HCT116 (cell line): ENCODE results near the gene DDX47. TPM values are rescaled to one million over a fixed set of nuclear protein-coding genes. Genes with fewer than 3 reads are reported as not detected.

Experiments
- ATAC-seq: fragments of 200-7000 bp; cut with Tn5 transposase; 2 replicates; pipeline ENCODE4 v1.9.1; 2020; ENCODE audit warnings: mild to moderate bottlenecking, moderate library complexity
- BruUV-seq: library from RNA; stranded (reverse); fragments of 400-500 nt; replicated peaks from 2 replicates; lab custom pipeline; 2021; lab: Mats Ljungman, UMichigan
- CTCF ChIA-PET: fragments of 300-600 bp; sonication (Branson Sonifier 250); formaldehyde crosslinking; loops from one replicate; lab custom pipeline; 2021; ENCODE audit warnings: antibody characterized with exemption; lab: Charles Lee
- POLR2A ChIA-PET: fragments of 300-600, 350-600 bp; sonication (Branson Sonifier 250); formaldehyde crosslinking; loops from one replicate; lab custom pipeline; 2021; ENCODE audit warnings: antibody characterized with exemption; lab: Charles Lee
- RAD21 ChIA-PET, 2 experiments: fragments of 300-600 bp; sonication (Branson Sonifier 250); formaldehyde crosslinking; loops; one replicate each; lab custom pipeline; 2023; ENCODE audit warnings: low total read pairs in 2 of 2; ENCODE audit not compliant: uncharacterized antibody in 2 of 2, unreplicated experiment in 2 of 2, low non-redundant PET in 1 of 2; lab: Charles Lee
- DNase-seq: peaks from one replicate; pipeline ENCODE4 v3.0.0-alpha.2; 2010; ENCODE audit warnings: low read depth, low spot score
- H2AFZ ChIP-seq: fragments of 200-600 bp; shearing (Covaris generic), sonication (generic); 2 replicates; pipeline ENCODE4 v1.6.1; 2017; ENCODE audit warnings: low read depth, mixed run types, mixed read lengths, antibody characterized with exemption, low read length; ENCODE audit not compliant: poor library complexity, severe bottlenecking
- H3K27ac ChIP-seq: 2 replicates; pipeline ENCODE4 v1.5.1; 2012; ENCODE audit warnings: low read depth, low read length
- H3K27me3 ChIP-seq: fragments of 200-600 bp; sonication (generic); 2 replicates; pipeline ENCODE4 v1.6.1; 2016; ENCODE audit warnings: mixed run types, low read length, mixed read lengths; ENCODE audit not compliant: insufficient read depth
- H3K36me3 ChIP-seq, 2 experiments: fragments of 200-500 bp in 1 of 2; fragments of 200-600 bp in 1 of 2; sonication (Bioruptor generic) in 1 of 2; sonication (generic) in 1 of 2; 2 replicates each; pipeline versions ENCODE4 v1.5.1 to v1.6.1; 2014 to 2016; ENCODE audit warnings: low read length in 2 of 2, inconsistent platforms in 1 of 2, mixed read lengths in 1 of 2, mixed run types in 1 of 2; ENCODE audit not compliant: insufficient read depth in 2 of 2, control insufficient read depth in 1 of 2
- H3K4me1 ChIP-seq, 2 experiments: fragments of 200-600 bp in 1 of 2; sonication (generic) in 1 of 2; 2 replicates each; pipeline versions ENCODE4 v1.5.1 to v1.6.1; 2012 to 2017; ENCODE audit warnings: low read length in 2 of 2, inconsistent platforms in 1 of 2, mild to moderate bottlenecking in 1 of 2, mixed read lengths in 1 of 2, mixed run types in 1 of 2, moderate library complexity in 1 of 2; ENCODE audit not compliant: insufficient read depth in 2 of 2, control insufficient read depth in 1 of 2
- H3K4me2 ChIP-seq: fragments of 200-600 bp; sonication (generic); 2 replicates; pipeline ENCODE4 v1.6.1; 2017; ENCODE audit warnings: mixed run types, low read length, mixed read lengths
- H3K4me3 ChIP-seq, 2 experiments: fragments of 200-600 bp in 1 of 2; sonication (generic) in 1 of 2; replicated peaks in 1 of 2; 2 replicates each; pipeline ENCODE4 v1.5.1; 2011 to 2016; ENCODE audit warnings: low read length in 2 of 2, control low read depth in 1 of 2, low read depth in 1 of 2, mild to moderate bottlenecking in 1 of 2, mixed read lengths in 1 of 2, mixed run types in 1 of 2
- H3K79me2 ChIP-seq: fragments of 200-600 bp; sonication (generic); 2 replicates; pipeline ENCODE4 v1.6.1; 2017; ENCODE audit warnings: mild to moderate bottlenecking, mixed run types, low read length, moderate library complexity, mixed read lengths; ENCODE audit not compliant: insufficient read depth
- H3K9ac ChIP-seq: fragments of 200-600 bp; sonication (generic); 2 replicates; pipeline ENCODE4 v1.6.1; 2016; ENCODE audit warnings: low read length, mixed read lengths
- H3K9me2 ChIP-seq: fragments of 200-600 bp; sonication (generic), shearing (Covaris generic); 2 replicates; pipeline ENCODE4 v1.6.1; 2017; ENCODE audit warnings: mixed run types, mild to moderate bottlenecking, moderate library complexity; ENCODE audit not compliant: insufficient read depth
- H3K9me3 ChIP-seq, 2 experiments: fragments of 200-500 bp in 1 of 2; fragments of 200-600 bp in 1 of 2; sonication (Bioruptor generic) in 1 of 2; sonication (generic) in 1 of 2; 2 replicates each; pipeline ENCODE4 v1.6.1; 2014 to 2017; ENCODE audit warnings: low read length in 2 of 2, mixed read lengths in 2 of 2, inconsistent platforms in 1 of 2, low read depth in 1 of 2, mild to moderate bottlenecking in 1 of 2, mixed run types in 1 of 2, moderate library complexity in 1 of 2; ENCODE audit not compliant: control insufficient read depth in 1 of 2, insufficient read depth in 1 of 2
- H4K20me1 ChIP-seq: fragments of 200-600 bp; sonication (generic), shearing (Covaris generic); 2 replicates; pipeline ENCODE4 v1.6.1; 2017; ENCODE audit warnings: mixed run types, mild to moderate bottlenecking, moderate library complexity; ENCODE audit not compliant: insufficient read depth
- CBX3 ChIP-seq: IDR thresholded peaks from 2 replicates; pipeline ENCODE4 v1.6.1; 2012; ENCODE audit warnings: low read depth
- EZH2 ChIP-seq: fragments of 200-600 bp; sonication (generic); IDR thresholded peaks from 2 replicates; pipeline ENCODE4 v1.6.1; 2017; ENCODE audit warnings: antibody characterized with exemption, mixed run types
- EZH2phosphoT487 ChIP-seq: fragments of 200-600 bp; IDR thresholded peaks from 2 replicates; pipeline ENCODE4 v1.6.1; 2018; ENCODE audit warnings: antibody characterized with exemption, borderline replicate concordance
- FOSL1 ChIP-seq: IDR thresholded peaks from 2 replicates; pipeline ENCODE4 v1.6.1; 2012; ENCODE audit warnings: low read depth
- JUND ChIP-seq: IDR thresholded peaks from 2 replicates; pipeline ENCODE4 v1.6.1; 2012
- POLR2AphosphoS5 ChIP-seq: IDR thresholded peaks from 2 replicates; pipeline ENCODE4 v1.6.1; 2011; ENCODE audit warnings: mild to moderate bottlenecking, low read depth, low read length, moderate library complexity
- REST ChIP-seq: IDR thresholded peaks from 2 replicates; pipeline ENCODE4 v1.6.1; 2012; ENCODE audit warnings: low read depth
- SIN3A ChIP-seq: IDR thresholded peaks from 2 replicates; pipeline ENCODE4 v1.6.1; 2012; ENCODE audit warnings: low read depth
- SP1 ChIP-seq: IDR thresholded peaks from 2 replicates; pipeline ENCODE4 v1.6.1; 2012; ENCODE audit warnings: low read depth
- SRF ChIP-seq: IDR thresholded peaks from 2 replicates; pipeline ENCODE4 v1.6.1; 2012; ENCODE audit warnings: low read depth
- ZBTB33 ChIP-seq: IDR thresholded peaks from 2 replicates; pipeline ENCODE4 v1.6.1; 2011; ENCODE audit warnings: mild to moderate bottlenecking, low read length, moderate library complexity; ENCODE audit not compliant: insufficient replicate concordance; ENCODE audit errors: extremely low read depth
- ZFX ChIP-seq: fragments of 450-650 bp; IDR thresholded peaks from 2 replicates; pipeline ENCODE4 v1.6.1; 2017
- ZNF274 ChIP-seq: fragments of 200-500 bp; sonication (Bioruptor generic); IDR thresholded peaks from 2 replicates; pipeline ENCODE4 v1.6.1; 2014; ENCODE audit warnings: mild to moderate bottlenecking, low read depth, low read length, inconsistent platforms
- intact Hi-C: fragments of 100-400 bp; cut with micrococcal nuclease; formaldehyde crosslinking; loops from 2 replicates; pipeline ENCODE4 v1.10.0; 2022
- total RNA-seq: library from RNA; stranded (reverse); gene quantifications from one replicate; pipeline ENCODE4 v1.2.1, GENCODE V29; 2021; ENCODE audit not compliant: unreplicated experiment

The DDX47 gene
- total RNA-seq, 1 experiment from 2014 or later, result 103 TPM

- no peak overlapping the region for H3K4me2 ChIP-seq
- DNase-seq (no peak), ATAC-seq (no peak)
- no peaks in the 10 kb centered on the region for H3K27me3 ChIP-seq
- H3K27ac ChIP-seq, result no peak overlapping the region
- peaks cover 57 to 72% of the 10 kb centered on the region in 2 experiments for H3K36me3 ChIP-seq
- no peaks in the 10 kb centered on the region for H3K9me2 ChIP-seq
- no peak overlapping the region for H3K4me3 ChIP-seq
- TF ChIP-seq SP1 (no peak), SRF (no peak), ZNF274 (no peak), SIN3A (no peak), FOSL1 (no peak), EZH2 (no peak), ZBTB33 (no peak), ZFX (no peak), REST (no peak), CBX3 (no peak), JUND (no peak), EZH2phosphoT487 (no peak), POLR2AphosphoS5 (no peak)
- no TSS peak for BruUV-seq
- intact Hi-C loops, result no loop called here
- H4K20me1 ChIP-seq, result no peaks in the 10 kb centered on the region
- no peak overlapping the region for H2AFZ ChIP-seq
- H3K9ac ChIP-seq, result no peak overlapping the region
- POLR2A ChIA-PET, result no interaction called here
- H3K79me2 ChIP-seq, result peaks cover 67% of the 10 kb centered on the region
- H3K9me3 ChIP-seq, result no peaks in the 10 kb centered on the region
- CTCF ChIA-PET, result no interaction called here
- peaks cover 28 to 38% of the 10 kb centered on the region in 2 experiments for H3K4me1 ChIP-seq
- RAD21 ChIA-PET, result no interaction called here
These were observed 8.8 kb downstream of the DDX47 start for GRCh38 chr12:12821975-12822374.
